Epithelial cell of esophagus (primary cell): ENCODE data around the gene PTPRU.
"Not testable (repeated sequence)": the region's sequence is repeated elsewhere in the genome, so short reads cannot be mapped to it uniquely, and the experiment has no call there.

Source experiments
- DNase-seq: peaks from one replicate; pipeline ENCODE4 v3.0.0; 2010; ENCODE audit warnings: low read depth
- H3K4me3 ChIP-seq: 2 replicates; pipeline ENCODE4 v1.5.1; 2011; ENCODE audit warnings: mild to moderate bottlenecking, low read length, control low read depth
- CTCF ChIP-seq: IDR thresholded peaks from 2 replicates; pipeline ENCODE4 v1.5.1; 2011; ENCODE audit warnings: low read depth, mild to moderate bottlenecking, low read length, control low read depth, inconsistent platforms; ENCODE audit not compliant: insufficient read depth; ENCODE audit errors: missing control alignments

The PTPRU gene

GRCh38 chr1:29289493-29289892 is 53.2 kb downstream of the PTPRU start:
- DNase-seq = no peak
- no peak for TF ChIP-seq CTCF
- H3K4me3 ChIP-seq = no peak overlapping the region

- DNase-seq = no peak
- TF ChIP-seq CTCF = no peak
- H3K4me3 ChIP-seq = no peak overlapping the region
These were observed 54.2 kb downstream of the PTPRU start for GRCh38 chr1:29290414-29290985.

GRCh38 chr1:29291756-29292155 is 55.4 kb downstream of the PTPRU start:
- TF ChIP-seq CTCF = no peak
- no peak overlapping the region for H3K4me3 ChIP-seq
- DNase-seq = no peak

- no peak overlapping the region for H3K4me3 ChIP-seq
- DNase-seq = peak; percentile 60
- TF ChIP-seq CTCF = no peak
These were observed 56.0 kb downstream of the PTPRU start for GRCh38 chr1:29292344-29292743.

- no peak for DNase-seq
- no peak overlapping the region for H3K4me3 ChIP-seq
- no peak for TF ChIP-seq CTCF
These were observed 61.1 kb downstream of the PTPRU start for GRCh38 chr1:29297450-29297849.

- no peak for TF ChIP-seq CTCF
- no peak for DNase-seq
- no peak overlapping the region for H3K4me3 ChIP-seq
These were observed 61.9 kb downstream of the PTPRU start for GRCh38 chr1:29298246-29298645.

- no peak for DNase-seq
- no peak overlapping the region for H3K4me3 ChIP-seq
- TF ChIP-seq CTCF = no peak
These were observed 63.1 kb downstream of the PTPRU start for GRCh38 chr1:29299446-29299845.

- DNase-seq, H3K4me3 ChIP-seq: not testable (repeated sequence)
These were observed 65.4 kb downstream of the PTPRU start for GRCh38 chr1:29301732-29302131.
